ENCODE results near the gene MOB1A.

DNA sequence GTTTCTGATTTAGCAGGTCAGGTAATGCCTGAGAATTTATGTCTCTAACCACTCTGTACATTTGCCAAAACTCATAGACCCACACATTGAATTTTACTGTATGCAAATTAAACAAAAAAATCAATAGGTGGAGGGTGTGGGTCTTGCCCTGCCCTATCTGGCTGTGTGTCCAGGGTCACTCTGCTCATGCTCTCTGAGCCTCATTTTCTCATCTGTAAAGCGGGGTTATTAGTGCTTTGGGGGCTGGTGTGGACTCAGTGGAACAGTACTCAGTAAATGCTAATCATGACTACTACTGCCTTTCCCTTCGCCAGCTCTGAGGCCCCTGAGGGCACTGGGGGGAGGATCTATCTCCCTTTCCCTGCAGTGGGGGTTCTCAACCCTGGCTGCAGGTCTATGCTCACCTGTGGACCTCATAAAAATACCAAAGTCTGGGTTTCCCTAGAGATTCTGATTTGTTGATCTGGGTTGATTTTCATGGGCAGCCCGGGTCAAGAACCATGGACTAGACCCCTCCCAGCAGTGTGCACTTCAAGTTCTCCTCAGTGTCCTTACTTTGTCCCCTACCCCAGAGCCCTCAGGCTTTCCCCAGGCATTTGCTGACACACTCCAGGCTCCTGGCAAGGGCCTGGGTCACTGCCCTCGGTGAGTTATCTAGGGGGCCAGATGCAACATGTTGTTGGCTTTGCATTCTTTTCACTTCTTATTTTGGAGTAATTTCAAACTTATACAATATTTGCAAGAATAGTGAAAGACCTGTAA is 47.2 kb upstream of the MOB1A start:
- TF ChIP-seq CTCF (IDR thresholded peaks at IDR 0.05; ENCODE audit: low read length) (no peak), EZH2 (IDR thresholded peaks at IDR 0.05; ENCODE audit: borderline replicate concordance, low read length) (no peak)

Data from OCI-LY1 (cell line).